HEK293 (cell line): ENCODE data around the gene SUGP1.

Source experiments
- CTCF ChIA-PET: fragments of 350-600 bp; formaldehyde crosslinking; extraction: SDS; loops from one replicate; lab custom pipeline; 2021; ENCODE audit warnings: antibody characterized with exemption; lab: Yijun Ruan, JAX
- POLR2A ChIA-PET: fragments of 300-600 bp; formaldehyde crosslinking; extraction: SDS; loops from one replicate; lab custom pipeline; 2020; ENCODE audit warnings: antibody characterized with exemption, inconsistent platforms; lab: Yijun Ruan, JAX
- H3K27ac ChIP-seq: fragments of 200-500 bp; sonication (Bioruptor generic); 2 replicates; pipeline ENCODE4 v1.5.1; 2014; ENCODE audit warnings: low read depth, low read length, control low read depth, inconsistent platforms; ENCODE audit errors: extremely low read depth
- H3K36me3 ChIP-seq, 2 experiments: fragments of 200-500 bp in 1 of 2; sonication (Bioruptor generic) in 1 of 2; 1 replicate in 1 of 2; 2 replicates in 1 of 2; pipeline ENCODE4 v1.5.1; 2014 to 2017; ENCODE audit warnings: inconsistent platforms in 2 of 2, low read length in 2 of 2; ENCODE audit not compliant: control insufficient read depth in 2 of 2, insufficient read depth in 1 of 2
- H3K4me1 ChIP-seq: fragments of 200-500 bp; sonication (Bioruptor generic); 2 replicates; pipeline ENCODE4 v1.5.1; 2014; ENCODE audit warnings: mild to moderate bottlenecking, low read length, inconsistent platforms; ENCODE audit not compliant: control insufficient read depth, insufficient read depth
- H3K4me3 ChIP-seq: 2 replicates; pipeline ENCODE4 v1.5.1; 2011; ENCODE audit warnings: low read depth, mild to moderate bottlenecking, control low read depth, low read length, moderate library complexity
- H3K9me3 ChIP-seq: fragments of 200-500 bp; sonication (Bioruptor generic); 2 replicates; pipeline ENCODE4 v1.5.1; 2014; ENCODE audit warnings: low read depth, low read length, inconsistent platforms; ENCODE audit not compliant: control insufficient read depth, insufficient read depth
- EGR2 ChIP-seq: fragments of 450-650 bp; formaldehyde crosslinking; IDR thresholded peaks from 2 replicates; pipeline ENCODE4 v1.5.1; 2016; ENCODE audit warnings: low read depth, missing biosample characterization, missing genetic modification characterization
- KLF8 ChIP-seq: fragments of 450-650 bp; formaldehyde crosslinking; IDR thresholded peaks from 2 replicates; pipeline ENCODE4 v1.5.1; 2016; ENCODE audit warnings: missing biosample characterization, missing genetic modification characterization
- REST ChIP-seq: fragments of 450-650 bp; formaldehyde crosslinking; IDR thresholded peaks from 2 replicates; pipeline ENCODE4 v1.5.1; 2016; ENCODE audit warnings: missing biosample characterization, missing genetic modification characterization
- SCRT1 ChIP-seq: fragments of 450-650 bp; formaldehyde crosslinking; IDR thresholded peaks from 2 replicates; pipeline ENCODE4 v1.5.1; 2016; ENCODE audit warnings: missing biosample characterization, missing genetic modification characterization, borderline replicate concordance
- SP2 ChIP-seq: fragments of 450-650 bp; formaldehyde crosslinking; IDR thresholded peaks from 2 replicates; pipeline ENCODE4 v1.5.1; 2016; ENCODE audit warnings: missing biosample characterization, missing genetic modification characterization
- ZBTB44 ChIP-seq: fragments of 450-650 bp; IDR thresholded peaks from 2 replicates; pipeline ENCODE4 v1.5.1; 2018; ENCODE audit warnings: missing biosample characterization, mild to moderate bottlenecking, missing genetic modification characterization
- ZBTB7A ChIP-seq: fragments of 450-650 bp; formaldehyde crosslinking; IDR thresholded peaks from 2 replicates; pipeline ENCODE4 v1.5.1; 2016; ENCODE audit warnings: low read depth, missing biosample characterization, missing genetic modification characterization
- ZBTB8A ChIP-seq: fragments of 450-650 bp; formaldehyde crosslinking; IDR thresholded peaks from 2 replicates; pipeline ENCODE4 v1.5.1; 2016; ENCODE audit warnings: missing biosample characterization, missing genetic modification characterization
- ZFHX2 ChIP-seq: fragments of 450-650 bp; formaldehyde crosslinking; conservative IDR thresholded peaks from 2 replicates; pipeline ENCODE4 v1.5.1; 2016; ENCODE audit warnings: missing biosample characterization, missing genetic modification characterization
- ZIC2 ChIP-seq: fragments of 450-650 bp; formaldehyde crosslinking; IDR thresholded peaks from 2 replicates; pipeline ENCODE4 v1.5.1; 2016; ENCODE audit warnings: missing biosample characterization, missing genetic modification characterization
- ZNF146 ChIP-seq: fragments of 450-650 bp; formaldehyde crosslinking; IDR thresholded peaks from 2 replicates; pipeline ENCODE4 v1.5.1; 2016; ENCODE audit warnings: missing biosample characterization, missing genetic modification characterization
- ZNF2 ChIP-seq: fragments of 450-650 bp; formaldehyde crosslinking; IDR thresholded peaks from 2 replicates; pipeline ENCODE4 v1.5.1; 2016; ENCODE audit warnings: missing biosample characterization, missing genetic modification characterization
- ZNF214 ChIP-seq: fragments of 450-650 bp; formaldehyde crosslinking; IDR thresholded peaks from 2 replicates; pipeline ENCODE4 v1.5.1; 2017; ENCODE audit warnings: missing biosample characterization, mild to moderate bottlenecking, missing genetic modification characterization, borderline replicate concordance
- ZNF221 ChIP-seq: fragments of 450-650 bp; formaldehyde crosslinking; IDR thresholded peaks from 2 replicates; pipeline ENCODE4 v1.5.1; 2017; ENCODE audit warnings: missing biosample characterization, missing genetic modification characterization, borderline replicate concordance
- ZNF248 ChIP-seq: fragments of 450-650 bp; formaldehyde crosslinking; IDR thresholded peaks from 2 replicates; pipeline ENCODE4 v1.5.1; 2017; ENCODE audit warnings: missing biosample characterization, missing genetic modification characterization
- ZNF571 ChIP-seq: fragments of 450-650 bp; formaldehyde crosslinking; IDR thresholded peaks from 2 replicates; pipeline ENCODE4 v1.5.0; 2017; ENCODE audit warnings: missing biosample characterization, missing genetic modification characterization
- ZNF610 ChIP-seq: fragments of 450-650 bp; formaldehyde crosslinking; IDR thresholded peaks from 2 replicates; pipeline ENCODE4 v1.5.1; 2016; ENCODE audit warnings: missing biosample characterization, missing genetic modification characterization, borderline replicate concordance
- ZNF639 ChIP-seq: fragments of 450-650 bp; formaldehyde crosslinking; IDR thresholded peaks from 2 replicates; pipeline ENCODE4 v1.5.1; 2016; ENCODE audit warnings: missing biosample characterization, missing genetic modification characterization
- ZNF654 ChIP-seq: fragments of 450-650 bp; formaldehyde crosslinking; IDR thresholded peaks from 2 replicates; pipeline ENCODE4 v1.5.1; 2016; ENCODE audit warnings: low read depth, missing biosample characterization, missing genetic modification characterization
- ZNF701 ChIP-seq: fragments of 450-650 bp; formaldehyde crosslinking; IDR thresholded peaks from 2 replicates; pipeline ENCODE4 v1.5.1; 2016; ENCODE audit warnings: missing biosample characterization, missing genetic modification characterization
- ZSCAN30 ChIP-seq: fragments of 450-650 bp; IDR thresholded peaks from 2 replicates; pipeline ENCODE4 v1.5.1; 2018; ENCODE audit warnings: missing biosample characterization, mild to moderate bottlenecking, missing genetic modification characterization, moderate library complexity

SUGP1 gene

GRCh38 chr19:19320361-19321140 lies at the start of gene SUGP1, which contains the start of gene MAU2 (continued):
- TF ChIP-seq SP2, result peak; percentile 68
- TF ChIP-seq ZNF701 (tag by site-specific recombination), result no peak

GRCh38 chr19:19368087-19368486 lies 47.8 kb upstream of the SUGP1 start:
- ChIA-PET CTCF (interaction anchor here (0.9 to 4.5 kb wide), 5 partner anchors 37 to 125 kb away, joined by 3 to 49 read pairs (median 5); partner anchors contain the start of gene GATAD2A), POLR2A (interaction anchor here (0.5 kb wide), 1 partner anchor 24 kb away, joined by 3 read pairs; no protein-coding TSS in a partner anchor)
- no peak overlapping the region for H3K27ac ChIP-seq

GRCh38 chr19:19366434-19367396 lies 46.4 kb upstream of the SUGP1 start:
- peak overlapping the region; percentile 14 for H3K4me3 ChIP-seq
- POLR2A ChIA-PET, result interaction anchor here (0.6 to 1.6 kb wide), 4 partner anchors 11 to 366 kb away, joined by 3 to 5 read pairs (median 4); partner anchors contain the start of genes GATAD2A and ZNF14
- TF ChIP-seq ZFHX2 (peak; percentile 29; the same call in 1 of the 2 replicates), SP2 (no peak), ZNF610 (tag by site-specific recombination) (no peak), ZNF2 (tag by site-specific recombination) (peak; percentile 97), ZBTB7A (tag by site-specific recombination) (no peak), ZNF221 (tag by site-specific recombination) (no peak), ZNF146 (no peak), SCRT1 (tag by site-specific recombination) (no peak), ZBTB8A (tag by site-specific recombination) (no peak), ZNF248 (tag by site-specific recombination) (no peak), ZNF654 (tag by site-specific recombination) (peak; percentile 67), KLF8 (tag by site-specific recombination) (peak; percentile 25; the same call in 1 of the 2 replicates), ZIC2 (tag by site-specific recombination) (no peak), EGR2 (tag by site-specific recombination) (peak; percentile 29; the same call in 1 of the 2 replicates), ZBTB44 (tag by site-specific recombination) (no peak), ZSCAN30 (peak; percentile 79), REST (peak; percentile 67; the same call in 1 of the 2 replicates), ZNF214 (tag by site-specific recombination) (no peak), ZNF639 (tag by site-specific recombination) (no peak)

More at GRCh38 chr19:19368087-19368486, 47.8 kb upstream of the SUGP1 start:
- Histone ChIP-seq H3K4me1 (peaks cover 2% of the 10 kb centered on the region; the same call in 1 of the 2 replicates), H3K9me3 (no peaks in the 10 kb centered on the region), H3K4me3 (no peak overlapping the region), H3K36me3 (no peaks in the 10 kb centered on the region)
- TF ChIP-seq ZNF571 (tag by site-specific recombination), result no peak

More at GRCh38 chr19:19366434-19367396, 46.4 kb upstream of the SUGP1 start:
- Histone ChIP-seq H3K4me1 (peaks cover 2% of the 10 kb centered on the region; the same call in 1 of the 2 replicates), H3K36me3 (no peaks in the 10 kb centered on the region), H3K9me3 (no peaks in the 10 kb centered on the region), H3K27ac (peak overlapping the region; percentile 34; the same call in 1 of the 2 replicates)
- CTCF ChIA-PET, result interaction anchor here (0.5 to 4.5 kb wide), 24 partner anchors 9 to 911 kb away, joined by 3 to 49 read pairs (median 4); partner anchors contain the start of genes GATAD2A, NDUFA13 and TSSK6
